HCT116 (cell line): ENCODE results near the gene SCN1A. TPM values are rescaled to one million over a fixed set of nuclear protein-coding genes. Genes with fewer than 3 reads are reported as not detected.

Experiments used
- ATAC-seq: fragments of 200-7000 bp; cut with Tn5 transposase; 2 replicates; pipeline ENCODE4 v1.9.1; 2020; ENCODE audit warnings: mild to moderate bottlenecking, moderate library complexity
- BruUV-seq: library from RNA; stranded (reverse); fragments of 400-500 nt; replicated peaks from 2 replicates; lab custom pipeline; 2021; lab: Mats Ljungman, UMichigan
- CTCF ChIA-PET: fragments of 300-600 bp; sonication (Branson Sonifier 250); formaldehyde crosslinking; loops from one replicate; lab custom pipeline; 2021; ENCODE audit warnings: antibody characterized with exemption; lab: Charles Lee
- POLR2A ChIA-PET: fragments of 300-600, 350-600 bp; sonication (Branson Sonifier 250); formaldehyde crosslinking; loops from one replicate; lab custom pipeline; 2021; ENCODE audit warnings: antibody characterized with exemption; lab: Charles Lee
- RAD21 ChIA-PET, 2 experiments: fragments of 300-600 bp; sonication (Branson Sonifier 250); formaldehyde crosslinking; loops; one replicate each; lab custom pipeline; 2023; ENCODE audit warnings: low total read pairs in 2 of 2; ENCODE audit not compliant: uncharacterized antibody in 2 of 2, unreplicated experiment in 2 of 2, low non-redundant PET in 1 of 2; lab: Charles Lee
- DNase-seq: peaks from one replicate; pipeline ENCODE4 v3.0.0-alpha.2; 2010; ENCODE audit warnings: low read depth, low spot score
- H2AFZ ChIP-seq: fragments of 200-600 bp; shearing (Covaris generic), sonication (generic); 2 replicates; pipeline ENCODE4 v1.6.1; 2017; ENCODE audit warnings: low read depth, mixed run types, mixed read lengths, antibody characterized with exemption, low read length; ENCODE audit not compliant: poor library complexity, severe bottlenecking
- H3K27ac ChIP-seq: 2 replicates; pipeline ENCODE4 v1.5.1; 2012; ENCODE audit warnings: low read depth, low read length
- H3K27me3 ChIP-seq: fragments of 200-600 bp; sonication (generic); 2 replicates; pipeline ENCODE4 v1.6.1; 2016; ENCODE audit warnings: mixed run types, low read length, mixed read lengths; ENCODE audit not compliant: insufficient read depth
- H3K36me3 ChIP-seq, 2 experiments: fragments of 200-500 bp in 1 of 2; fragments of 200-600 bp in 1 of 2; sonication (Bioruptor generic) in 1 of 2; sonication (generic) in 1 of 2; 2 replicates each; pipeline versions ENCODE4 v1.5.1 to v1.6.1; 2014 to 2016; ENCODE audit warnings: low read length in 2 of 2, inconsistent platforms in 1 of 2, mixed read lengths in 1 of 2, mixed run types in 1 of 2; ENCODE audit not compliant: insufficient read depth in 2 of 2, control insufficient read depth in 1 of 2
- H3K4me1 ChIP-seq, 2 experiments: fragments of 200-600 bp in 1 of 2; sonication (generic) in 1 of 2; 2 replicates each; pipeline versions ENCODE4 v1.5.1 to v1.6.1; 2012 to 2017; ENCODE audit warnings: low read length in 2 of 2, inconsistent platforms in 1 of 2, mild to moderate bottlenecking in 1 of 2, mixed read lengths in 1 of 2, mixed run types in 1 of 2, moderate library complexity in 1 of 2; ENCODE audit not compliant: insufficient read depth in 2 of 2, control insufficient read depth in 1 of 2
- H3K4me2 ChIP-seq: fragments of 200-600 bp; sonication (generic); 2 replicates; pipeline ENCODE4 v1.6.1; 2017; ENCODE audit warnings: mixed run types, low read length, mixed read lengths
- H3K4me3 ChIP-seq, 2 experiments: fragments of 200-600 bp in 1 of 2; sonication (generic) in 1 of 2; replicated peaks in 1 of 2; 2 replicates each; pipeline ENCODE4 v1.5.1; 2011 to 2016; ENCODE audit warnings: low read length in 2 of 2, control low read depth in 1 of 2, low read depth in 1 of 2, mild to moderate bottlenecking in 1 of 2, mixed read lengths in 1 of 2, mixed run types in 1 of 2
- H3K79me2 ChIP-seq: fragments of 200-600 bp; sonication (generic); 2 replicates; pipeline ENCODE4 v1.6.1; 2017; ENCODE audit warnings: mild to moderate bottlenecking, mixed run types, low read length, moderate library complexity, mixed read lengths; ENCODE audit not compliant: insufficient read depth
- H3K9ac ChIP-seq: fragments of 200-600 bp; sonication (generic); 2 replicates; pipeline ENCODE4 v1.6.1; 2016; ENCODE audit warnings: low read length, mixed read lengths
- H3K9me2 ChIP-seq: fragments of 200-600 bp; sonication (generic), shearing (Covaris generic); 2 replicates; pipeline ENCODE4 v1.6.1; 2017; ENCODE audit warnings: mixed run types, mild to moderate bottlenecking, moderate library complexity; ENCODE audit not compliant: insufficient read depth
- H3K9me3 ChIP-seq, 2 experiments: fragments of 200-500 bp in 1 of 2; fragments of 200-600 bp in 1 of 2; sonication (Bioruptor generic) in 1 of 2; sonication (generic) in 1 of 2; 2 replicates each; pipeline ENCODE4 v1.6.1; 2014 to 2017; ENCODE audit warnings: low read length in 2 of 2, mixed read lengths in 2 of 2, inconsistent platforms in 1 of 2, low read depth in 1 of 2, mild to moderate bottlenecking in 1 of 2, mixed run types in 1 of 2, moderate library complexity in 1 of 2; ENCODE audit not compliant: control insufficient read depth in 1 of 2, insufficient read depth in 1 of 2
- H4K20me1 ChIP-seq: fragments of 200-600 bp; sonication (generic), shearing (Covaris generic); 2 replicates; pipeline ENCODE4 v1.6.1; 2017; ENCODE audit warnings: mixed run types, mild to moderate bottlenecking, moderate library complexity; ENCODE audit not compliant: insufficient read depth
- ATF3 ChIP-seq: IDR thresholded peaks from 2 replicates; pipeline ENCODE4 v1.6.1; 2012
- CBX3 ChIP-seq: IDR thresholded peaks from 2 replicates; pipeline ENCODE4 v1.6.1; 2012; ENCODE audit warnings: low read depth
- CEBPB ChIP-seq: IDR thresholded peaks from 2 replicates; pipeline ENCODE4 v1.6.1; 2012; ENCODE audit warnings: low read depth
- CTCF ChIP-seq, 3 experiments: fragments of 200-600 bp in 1 of 3; sonication (generic) in 1 of 3; IDR thresholded peaks in 2 of 3; conservative IDR thresholded peaks in 1 of 3; 2 replicates each; pipeline ENCODE4 v1.5.1; 2012 to 2017; ENCODE audit warnings: low read depth in 2 of 3, low read length in 2 of 3, antibody characterized with exemption in 1 of 3, borderline replicate concordance in 1 of 3, control low read depth in 1 of 3, mild to moderate bottlenecking in 1 of 3, mixed read lengths in 1 of 3, mixed run types in 1 of 3, moderate library complexity in 1 of 3; ENCODE audit not compliant: insufficient read depth in 1 of 3
- EGR1 ChIP-seq: IDR thresholded peaks from 2 replicates; pipeline ENCODE4 v1.6.1; 2012; ENCODE audit warnings: low read depth
- ELF1 ChIP-seq: IDR thresholded peaks from 2 replicates; pipeline ENCODE4 v1.6.1; 2012; ENCODE audit warnings: low read depth, borderline replicate concordance
- EZH2phosphoT487 ChIP-seq: fragments of 200-600 bp; IDR thresholded peaks from 2 replicates; pipeline ENCODE4 v1.6.1; 2018; ENCODE audit warnings: antibody characterized with exemption, borderline replicate concordance
- JUND ChIP-seq: IDR thresholded peaks from 2 replicates; pipeline ENCODE4 v1.6.1; 2012
- MAX ChIP-seq: IDR thresholded peaks from 2 replicates; pipeline ENCODE4 v1.6.1; 2012
- POLR2A ChIP-seq: IDR thresholded peaks from 2 replicates; pipeline ENCODE4 v1.7.0; 2011; ENCODE audit warnings: borderline replicate concordance; ENCODE audit not compliant: insufficient read depth, insufficient read length; ENCODE audit errors: extremely low read depth
- POLR2AphosphoS5 ChIP-seq: IDR thresholded peaks from 2 replicates; pipeline ENCODE4 v1.6.1; 2011; ENCODE audit warnings: mild to moderate bottlenecking, low read depth, low read length, moderate library complexity
- RAD21 ChIP-seq: IDR thresholded peaks from 2 replicates; pipeline ENCODE4 v1.6.1; 2012; ENCODE audit warnings: low read depth, mild to moderate bottlenecking
- REST ChIP-seq: IDR thresholded peaks from 2 replicates; pipeline ENCODE4 v1.6.1; 2012; ENCODE audit warnings: low read depth
- SIN3A ChIP-seq: IDR thresholded peaks from 2 replicates; pipeline ENCODE4 v1.6.1; 2012; ENCODE audit warnings: low read depth
- SP1 ChIP-seq: IDR thresholded peaks from 2 replicates; pipeline ENCODE4 v1.6.1; 2012; ENCODE audit warnings: low read depth
- SRF ChIP-seq: IDR thresholded peaks from 2 replicates; pipeline ENCODE4 v1.6.1; 2012; ENCODE audit warnings: low read depth
- TCF7L2 ChIP-seq: IDR thresholded peaks from 2 replicates; pipeline ENCODE4 v1.7.0; 2011; ENCODE audit warnings: borderline replicate concordance, inconsistent platforms; ENCODE audit not compliant: insufficient read depth, insufficient read length; ENCODE audit errors: extremely low read depth
- YY1 ChIP-seq: IDR thresholded peaks from 2 replicates; pipeline ENCODE4 v1.6.1; 2011; ENCODE audit warnings: low read length, low read depth, moderate library complexity, mild to moderate bottlenecking; ENCODE audit not compliant: insufficient replicate concordance; ENCODE audit errors: extremely low read depth
- ZFX ChIP-seq: fragments of 450-650 bp; IDR thresholded peaks from 2 replicates; pipeline ENCODE4 v1.6.1; 2017
- ZNF274 ChIP-seq: fragments of 200-500 bp; sonication (Bioruptor generic); IDR thresholded peaks from 2 replicates; pipeline ENCODE4 v1.6.1; 2014; ENCODE audit warnings: mild to moderate bottlenecking, low read depth, low read length, inconsistent platforms
- intact Hi-C: fragments of 100-400 bp; cut with micrococcal nuclease; formaldehyde crosslinking; loops from 2 replicates; pipeline ENCODE4 v1.10.0; 2022
- total RNA-seq: library from RNA; stranded (reverse); gene quantifications from one replicate; pipeline ENCODE4 v1.2.1, GENCODE V29; 2021; ENCODE audit not compliant: unreplicated experiment

The SCN1A gene
- total RNA-seq, 1 experiment from 2014 or later = not detected

GRCh38 chr2:166125557-166125956 lies 2.3 kb downstream of the SCN1A start (continued):
- TF ChIP-seq ELF1 (no peak), SRF (no peak), ATF3 (no peak)

GRCh38 chr2:166118180-166118579 lies 9.6 kb downstream of the SCN1A start:
- ChIA-PET RAD21 (no interaction called here), POLR2A (no interaction called here), CTCF (interaction anchor here (1.8 kb wide), 1 partner anchor 9 kb away, joined by 8 read pairs; the partner anchor contains the start of gene SCN1A)
- Histone ChIP-seq H3K4me1 (no peaks in the 10 kb centered on the region), H3K9me2 (no peaks in the 10 kb centered on the region), H3K4me3 (no peak overlapping the region), H3K4me2 (no peak overlapping the region), H3K27ac (no peak overlapping the region), H3K36me3 (no peaks in the 10 kb centered on the region), H3K9ac (no peak overlapping the region), H3K27me3 (peaks cover 20% of the 10 kb centered on the region), H3K79me2 (no peaks in the 10 kb centered on the region), H2AFZ (no peak overlapping the region), H3K9me3 (no peaks in the 10 kb centered on the region), H4K20me1 (no peaks in the 10 kb centered on the region; the same call in 1 of the 2 replicates)
- DNase-seq = no peak
- TF ChIP-seq RAD21 = no peak
- TF ChIP-seq CEBPB = no peak
- TF ChIP-seq ATF3 = no peak
- no peak for TF ChIP-seq JUND
- TF ChIP-seq ZNF274 = no peak
- no peak for TF ChIP-seq EZH2phosphoT487
- no peak for TF ChIP-seq ZFX
- no peak for TF ChIP-seq POLR2AphosphoS5
- TF ChIP-seq YY1 = no peak
- TF ChIP-seq ELF1 = no peak
- TF ChIP-seq EGR1 = no peak
- no peak for TF ChIP-seq SRF
- TF ChIP-seq SIN3A = no peak
- no peak for TF ChIP-seq TCF7L2
- no peak for TF ChIP-seq CBX3
- TF ChIP-seq POLR2A = no peak
- no peak for TF ChIP-seq REST
- TF ChIP-seq SP1 = no peak
- no peak for TF ChIP-seq CTCF (IDR thresholded peaks at IDR 0.05 in 2 of 3, conservative IDR thresholded peaks at IDR 0.05 in 1 of 3; ENCODE audit: borderline replicate concordance in 1 of 3, insufficient read depth in 1 of 3, low read depth in 2 of 3, low read length in 2 of 3)
- TF ChIP-seq MAX = no peak
- no peak for ATAC-seq
- BruUV-seq = no TSS peak
- intact Hi-C loops = no loop called here
